ENCODE results near the gene CLMN. TPM values are rescaled to one million over a fixed set of nuclear protein-coding genes. Genes with fewer than 3 reads are reported as not detected.

CLMN gene
- total RNA-seq, 1 donor from 2014 or later = 19.6 TPM

DNA sequence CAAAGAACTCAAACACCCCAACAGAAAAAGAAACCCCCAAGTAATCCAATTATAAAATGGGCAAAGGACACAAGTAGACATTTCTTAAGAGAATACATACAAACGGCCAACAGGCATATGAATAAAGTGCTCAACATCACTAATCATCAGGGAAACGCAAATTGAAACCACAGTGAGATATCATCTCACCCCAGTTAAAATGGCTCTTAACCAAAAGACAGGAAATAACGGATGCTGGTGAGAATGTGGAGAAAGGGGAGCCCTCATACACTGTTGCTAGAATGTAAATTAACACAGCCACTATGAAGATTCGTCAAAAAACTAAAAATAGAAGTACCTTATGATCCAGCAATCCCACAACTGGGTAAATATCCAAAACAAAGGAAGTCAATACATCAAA is 52.4 kb downstream of the CLMN start:
- H3K4me3 ChIP-seq = no peak overlapping the region
- H3K27ac ChIP-seq = no peak overlapping the region
- DNase-seq (ENCODE audit: extremely low spot score in 2 of 2) = no peak
- H3K36me3 ChIP-seq = no peaks in the 10 kb centered on the region
- intact Hi-C loops (cut with DNase I) = no loop called here
- no peaks in the 10 kb centered on the region for H3K9me3 ChIP-seq
- peaks cover 17% of the 10 kb centered on the region for H3K4me1 ChIP-seq
- H3K27me3 ChIP-seq = no peaks in the 10 kb centered on the region
- TF ChIP-seq, protein P1, sequence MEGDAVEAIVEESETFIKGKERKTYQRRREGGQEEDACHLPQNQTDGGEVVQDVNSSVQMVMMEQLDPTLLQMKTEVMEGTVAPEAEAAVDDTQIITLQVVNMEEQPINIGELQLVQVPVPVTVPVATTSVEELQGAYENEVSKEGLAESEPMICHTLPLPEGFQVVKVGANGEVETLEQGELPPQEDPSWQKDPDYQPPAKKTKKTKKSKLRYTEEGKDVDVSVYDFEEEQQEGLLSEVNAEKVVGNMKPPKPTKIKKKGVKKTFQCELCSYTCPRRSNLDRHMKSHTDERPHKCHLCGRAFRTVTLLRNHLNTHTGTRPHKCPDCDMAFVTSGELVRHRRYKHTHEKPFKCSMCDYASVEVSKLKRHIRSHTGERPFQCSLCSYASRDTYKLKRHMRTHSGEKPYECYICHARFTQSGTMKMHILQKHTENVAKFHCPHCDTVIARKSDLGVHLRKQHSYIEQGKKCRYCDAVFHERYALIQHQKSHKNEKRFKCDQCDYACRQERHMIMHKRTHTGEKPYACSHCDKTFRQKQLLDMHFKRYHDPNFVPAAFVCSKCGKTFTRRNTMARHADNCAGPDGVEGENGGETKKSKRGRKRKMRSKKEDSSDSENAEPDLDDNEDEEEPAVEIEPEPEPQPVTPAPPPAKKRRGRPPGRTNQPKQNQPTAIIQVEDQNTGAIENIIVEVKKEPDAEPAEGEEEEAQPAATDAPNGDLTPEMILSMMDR (IDR thresholded peaks at IDR 0.05) = no peak
- TF ChIP-seq POLR2A (IDR thresholded peaks at IDR 0.05) (no peak), POLR2AphosphoS5 (IDR thresholded peaks at IDR 0.05; ENCODE audit: insufficient read depth in 1 of 2, low read depth in 1 of 2) (no peak)

- peak; percentile 91 to 93 for DNase-seq (ENCODE audit: extremely low spot score in 2 of 2)
- Histone ChIP-seq H3K36me3 (no peaks in the 10 kb centered on the region), H3K9me3 (no peaks in the 10 kb centered on the region), H3K27ac (no peak overlapping the region), H3K4me3 (no peak overlapping the region), H3K27me3 (no peaks in the 10 kb centered on the region), H3K4me1 (peaks cover 27% of the 10 kb centered on the region)
- intact Hi-C loops (cut with DNase I) = no loop called here
- TF ChIP-seq POLR2A (IDR thresholded peaks at IDR 0.05) (no peak), POLR2AphosphoS5 (IDR thresholded peaks at IDR 0.05; ENCODE audit: insufficient read depth in 1 of 2, low read depth in 1 of 2) (peak; percentile 19 to 89)
Measured at GRCh38 chr14:95265106-95266094, 54.3 kb downstream of the CLMN start.

GRCh38 chr14:95264271-95264973 is 55.3 kb downstream of the CLMN start:
- Histone ChIP-seq H3K27ac (no peak overlapping the region), H3K4me3 (no peak overlapping the region), H3K36me3 (no peaks in the 10 kb centered on the region), H3K9me3 (no peaks in the 10 kb centered on the region), H3K27me3 (no peaks in the 10 kb centered on the region), H3K4me1 (peaks cover 30% of the 10 kb centered on the region)
- intact Hi-C loops (cut with DNase I) = no loop called here
- peak in 1 of 2 donors; percentile 64 for DNase-seq (ENCODE audit: extremely low spot score in 2 of 2)
- no peak for TF ChIP-seq POLR2AphosphoS5 (IDR thresholded peaks at IDR 0.05; ENCODE audit: insufficient read depth in 1 of 2, low read depth in 1 of 2)

GRCh38 chr14:95263527-95264231 is 56.0 kb downstream of the CLMN start:
- no peaks in the 10 kb centered on the region for H3K27me3 ChIP-seq
- no peaks in the 10 kb centered on the region for H3K9me3 ChIP-seq
- intact Hi-C loops (cut with DNase I) = no loop called here
- peak in 1 of 2 donors; percentile 91 for DNase-seq (ENCODE audit: extremely low spot score in 2 of 2)
- TF ChIP-seq, protein P1 (IDR thresholded peaks at IDR 0.05) = no peak
- no peak for TF ChIP-seq POLR2A (IDR thresholded peaks at IDR 0.05)
- TF ChIP-seq POLR2AphosphoS5 (IDR thresholded peaks at IDR 0.05; ENCODE audit: insufficient read depth in 1 of 2, low read depth in 1 of 2) = no peak
- H3K27ac ChIP-seq = no peak overlapping the region
- H3K36me3 ChIP-seq = no peaks in the 10 kb centered on the region
- peaks cover 34% of the 10 kb centered on the region for H3K4me1 ChIP-seq
- H3K4me3 ChIP-seq = no peak overlapping the region

DNA sequence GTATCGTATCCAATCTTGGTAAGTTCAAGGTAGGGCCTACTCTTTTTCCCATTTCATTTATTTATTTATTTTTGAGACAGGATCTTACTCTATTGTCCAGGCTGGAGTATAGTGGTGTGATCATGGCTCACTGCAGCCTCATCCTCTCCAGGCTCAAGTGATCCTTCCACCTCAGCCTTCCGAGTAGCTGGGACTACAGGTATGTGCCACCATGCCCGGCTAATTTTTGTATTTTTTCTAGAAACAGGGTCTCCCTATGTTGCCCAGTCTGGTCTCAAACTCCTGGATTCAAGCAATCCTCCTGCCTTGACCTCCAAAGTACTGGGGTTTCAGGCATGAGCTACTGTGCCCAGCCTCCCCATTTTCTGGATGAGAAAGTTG is 57.2 kb downstream of the CLMN start:
- no peak for TF ChIP-seq POLR2A (IDR thresholded peaks at IDR 0.05)
- no peak for TF ChIP-seq POLR2AphosphoS5 (IDR thresholded peaks at IDR 0.05; ENCODE audit: insufficient read depth in 1 of 2, low read depth in 1 of 2)
- TF ChIP-seq, protein P1 (IDR thresholded peaks at IDR 0.05) = no peak
- intact Hi-C loops (cut with DNase I) = no loop called here
- Histone ChIP-seq H3K36me3 (no peaks in the 10 kb centered on the region), H3K27ac (no peak overlapping the region), H3K4me3 (no peak overlapping the region), H3K9me3 (no peaks in the 10 kb centered on the region), H3K27me3 (no peaks in the 10 kb centered on the region), H3K4me1 (peaks cover 34% of the 10 kb centered on the region)
- DNase-seq (ENCODE audit: extremely low spot score in 2 of 2) = peak in 1 of 2 donors; percentile 58

Data from vagina (tissue), 2 donors.